H9 (cell line): Measurements from ENCODE around the gene TMPRSS3. TPM values are rescaled to one million over a fixed set of nuclear protein-coding genes. Genes with fewer than 3 reads are reported as not detected.

Source experiments
- DNase-seq: peaks from one replicate; pipeline ENCODE4 v3.0.0-alpha.2; 2017
- H2AFZ ChIP-seq: one replicate; pipeline ENCODE4 v1.6.1; 2013; ENCODE audit warnings: mild to moderate bottlenecking, low read length, control low read depth, moderate library complexity
- H2AK5ac ChIP-seq: 2 replicates; pipeline ENCODE4 v1.6.1; 2013; ENCODE audit warnings: low read length, control low read depth, mixed read lengths; ENCODE audit not compliant: insufficient read length
- H2BK120ac ChIP-seq: one replicate; pipeline ENCODE4 v1.6.1; 2013; ENCODE audit warnings: low read depth, mild to moderate bottlenecking, low read length, control low read depth, inconsistent platforms; ENCODE audit not compliant: poor library complexity, severe bottlenecking
- H2BK12ac ChIP-seq: 2 replicates; pipeline ENCODE4 v1.6.1; 2013; ENCODE audit warnings: low read length, control low read depth, mixed read lengths, low read depth; ENCODE audit not compliant: insufficient read length
- H2BK15ac ChIP-seq: 2 replicates; pipeline ENCODE4 v1.6.1; 2013; ENCODE audit warnings: low read depth, low read length, control low read depth
- H2BK20ac ChIP-seq: one replicate; pipeline ENCODE4 v1.6.1; 2013; ENCODE audit warnings: low read depth, mild to moderate bottlenecking, low read length, control low read depth, inconsistent platforms; ENCODE audit not compliant: poor library complexity, severe bottlenecking
- H2BK5ac ChIP-seq: 2 replicates; pipeline ENCODE4 v1.6.1; 2013; ENCODE audit warnings: low read length, control low read depth, mixed read lengths; ENCODE audit not compliant: insufficient read length
- H3K14ac ChIP-seq: 2 replicates; pipeline ENCODE4 v1.6.1; 2013; ENCODE audit warnings: low read length, control low read depth; ENCODE audit not compliant: insufficient read depth
- H3K18ac ChIP-seq: 2 replicates; pipeline ENCODE4 v1.6.1; 2013; ENCODE audit warnings: low read depth, mild to moderate bottlenecking, mixed read lengths, low read length, control low read depth; ENCODE audit not compliant: insufficient read length
- H3K23ac ChIP-seq: 2 replicates; pipeline ENCODE4 v1.6.1; 2013; ENCODE audit warnings: low read length, control low read depth, mixed read lengths, low read depth; ENCODE audit not compliant: insufficient read length
- H3K23me2 ChIP-seq: 2 replicates; pipeline ENCODE4 v1.6.1; 2013; ENCODE audit warnings: low read depth, mild to moderate bottlenecking, mixed read lengths, low read length, control low read depth; ENCODE audit not compliant: insufficient read length, poor library complexity, severe bottlenecking
- H3K27ac ChIP-seq: 2 replicates; pipeline ENCODE4 v1.5.1; 2013; ENCODE audit warnings: low read length, control low read depth, mixed read lengths, low read depth; ENCODE audit not compliant: insufficient read length
- H3K27me3 ChIP-seq: 2 replicates; pipeline ENCODE4 v1.6.1; 2013; ENCODE audit warnings: low read length, control low read depth, inconsistent platforms; ENCODE audit not compliant: insufficient read depth
- H3K4ac ChIP-seq: 2 replicates; pipeline ENCODE4 v1.6.1; 2013; ENCODE audit warnings: low read depth, mild to moderate bottlenecking, control low read depth, inconsistent platforms, low read length, moderate library complexity
- H3K4me1 ChIP-seq: 2 replicates; pipeline ENCODE4 v1.6.1; 2013; ENCODE audit warnings: low read length, control low read depth, inconsistent platforms; ENCODE audit not compliant: insufficient read depth
- H3K4me2 ChIP-seq: 2 replicates; pipeline ENCODE4 v1.6.1; 2013; ENCODE audit warnings: low read length, control low read depth, mixed read lengths; ENCODE audit not compliant: insufficient read length, insufficient read depth
- H3K56ac ChIP-seq: 2 replicates; pipeline ENCODE4 v1.6.1; 2013; ENCODE audit warnings: low read depth, mild to moderate bottlenecking, mixed read lengths, low read length, control low read depth; ENCODE audit not compliant: insufficient read length
- H3K79me1 ChIP-seq: 2 replicates; pipeline ENCODE4 v1.6.1; 2013; ENCODE audit warnings: low read depth, mild to moderate bottlenecking, moderate library complexity, low read length, control low read depth, inconsistent platforms; ENCODE audit not compliant: insufficient read depth, poor library complexity, severe bottlenecking
- H3K79me2 ChIP-seq: 2 replicates; pipeline ENCODE4 v1.6.1; 2013; ENCODE audit warnings: low read length, control low read depth, inconsistent platforms; ENCODE audit not compliant: insufficient read depth
- H3K9ac ChIP-seq: 2 replicates; pipeline ENCODE4 v1.6.1; 2013; ENCODE audit warnings: low read length, control low read depth, mixed read lengths; ENCODE audit not compliant: insufficient read length; ENCODE audit errors: extremely low read depth
- H3K9me3 ChIP-seq: one replicate; pipeline ENCODE4 v1.6.1; 2013; ENCODE audit warnings: low read depth, low read length, inconsistent platforms; ENCODE audit not compliant: control insufficient read depth
- H3T11ph ChIP-seq: one replicate; pipeline ENCODE4 v1.6.1; 2013; ENCODE audit warnings: mild to moderate bottlenecking, low read length, control low read depth, inconsistent platforms
- H4K20me1 ChIP-seq: one replicate; pipeline ENCODE4 v1.6.1; 2013; ENCODE audit not compliant: control insufficient read depth, insufficient read length, insufficient read depth
- H4K5ac ChIP-seq: 2 replicates; pipeline ENCODE4 v1.6.1; 2013; ENCODE audit warnings: low read depth, mild to moderate bottlenecking, mixed read lengths, low read length, control low read depth; ENCODE audit not compliant: insufficient read length
- H4K8ac ChIP-seq: replicated peaks from 2 replicates; pipeline ENCODE4 v1.6.1; 2013; ENCODE audit warnings: low read length, control low read depth, mixed read lengths, low read depth; ENCODE audit not compliant: insufficient read length
- H4K91ac ChIP-seq: 2 replicates; pipeline ENCODE4 v1.6.1; 2013; ENCODE audit warnings: low read depth, mild to moderate bottlenecking, moderate library complexity, mixed read lengths, low read length, control low read depth; ENCODE audit not compliant: insufficient read length
- H3K27ac Mint-ChIP-seq, 3 experiments: 2 replicates in 2 of 3; 3 replicates in 1 of 3; pipeline ENCODE4 v1.8.0; 2020 to 2021; ENCODE audit warnings: mixed read lengths in 3 of 3, mild to moderate bottlenecking in 1 of 3, moderate library complexity in 1 of 3
- H3K27me3 Mint-ChIP-seq: 2 replicates; pipeline ENCODE4 v1.8.0; 2021; ENCODE audit warnings: low read depth, mild to moderate bottlenecking, moderate library complexity, mixed read lengths
- H3K36me3 Mint-ChIP-seq, 3 experiments: 2 replicates in 2 of 3; 3 replicates in 1 of 3; pipeline ENCODE4 v1.8.0; 2020 to 2021; ENCODE audit warnings: low read depth in 3 of 3, mixed read lengths in 3 of 3; ENCODE audit not compliant: insufficient read depth in 1 of 3
- H3K4me1 Mint-ChIP-seq, 2 experiments: 2 replicates each; pipeline ENCODE4 v1.8.0; 2020; ENCODE audit warnings: mixed read lengths in 2 of 2
- H3K4me3 Mint-ChIP-seq, 2 experiments: 2 replicates in 1 of 2; 3 replicates in 1 of 2; pipeline ENCODE4 v1.8.0; 2020 to 2021; ENCODE audit warnings: mild to moderate bottlenecking in 2 of 2, mixed read lengths in 2 of 2, moderate library complexity in 1 of 2
- H3K9me3 Mint-ChIP-seq, 2 experiments: 2 replicates in 1 of 2; 3 replicates in 1 of 2; pipeline ENCODE4 v1.8.0; 2020; ENCODE audit warnings: mild to moderate bottlenecking in 2 of 2, mixed read lengths in 2 of 2, moderate library complexity in 1 of 2
- WGBS: extraction: QIAGEN DNeasy Blood & Tissue Kit; methylation state at CpG from one replicate; pipeline ENCODE4 v1.1.7; 2013; ENCODE audit warnings: missing lambda C conversion rate, low lambda C conversion rate, mixed read lengths; ENCODE audit not compliant: insufficient read length; ENCODE audit errors: extremely low coverage; 5-methylcytosine and 5-hydroxymethylcytosine counted together
- total RNA-seq: library from RNA; stranded (reverse); gene quantifications from 2 replicates; pipeline ENCODE4 v1.2.1, GENCODE V29; 2021
- TF ChIP-seq, protein P1 (sequence below): fragments of 200-600 bp; sonication (generic); conservative IDR thresholded peaks from 3 replicates; pipeline ENCODE4 v1.8.0; 2021; ENCODE audit warnings: antibody characterized with exemption, mild to moderate bottlenecking

TMPRSS3 gene
- total RNA-seq, 1 experiment from 2014 or later: 0.31 TPM

DNA sequence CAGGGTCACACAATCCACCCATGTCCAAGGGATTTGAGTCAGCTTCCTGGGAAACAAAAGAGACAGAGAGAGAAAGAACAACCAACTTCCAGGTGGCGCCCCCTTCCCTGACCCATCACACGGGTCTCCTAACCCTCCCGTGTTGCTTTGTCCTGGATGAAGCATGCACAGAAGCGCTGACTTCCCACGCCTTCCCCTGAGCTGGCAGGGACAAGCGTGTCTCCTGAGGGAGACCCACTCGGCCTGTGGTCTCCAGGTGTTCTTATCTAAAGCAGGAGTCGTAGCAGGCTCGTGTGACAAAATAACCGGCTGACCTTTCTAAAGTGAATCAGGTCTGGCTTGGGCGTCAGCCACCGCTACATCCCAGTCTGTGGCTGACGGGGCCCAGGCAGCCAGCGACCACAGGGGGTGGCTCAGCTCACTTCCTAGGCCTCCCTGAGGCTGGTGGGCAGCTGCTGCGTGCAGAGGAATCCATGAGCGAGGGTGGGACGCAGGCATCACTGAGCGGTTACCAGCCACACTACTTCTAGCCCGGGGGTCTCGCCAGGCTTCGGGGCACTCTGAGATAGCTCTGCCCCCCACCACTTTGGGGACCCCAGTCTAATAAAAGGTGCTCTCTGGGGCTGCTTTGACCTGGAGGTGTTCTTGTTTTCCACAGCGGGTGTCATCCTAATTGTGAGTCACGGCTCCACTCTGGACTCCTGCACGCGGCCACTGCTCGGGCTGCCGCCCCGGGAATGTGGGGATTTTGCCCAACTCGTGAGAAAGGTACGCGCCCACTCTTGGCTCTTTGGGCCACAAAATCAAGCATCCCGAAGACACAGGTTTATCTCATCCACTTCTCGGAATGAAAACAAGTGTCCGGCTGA lies 48.3 kb upstream of the TMPRSS3 start:
- Histone ChIP-seq H3K9me3 (no peaks in the 10 kb centered on the region), H3K56ac (no peak overlapping the region), H2BK120ac (no peak overlapping the region), H3K79me1 (no peaks in the 10 kb centered on the region), H3T11ph (no peak overlapping the region), H2BK15ac (no peak overlapping the region), H3K4me1 (no peaks in the 10 kb centered on the region), H4K91ac (no peak overlapping the region), H3K27me3 (no peaks in the 10 kb centered on the region), H3K79me2 (no peaks in the 10 kb centered on the region), H2BK12ac (no peak overlapping the region), H3K18ac (no peak overlapping the region), H2AFZ (no peak overlapping the region), H3K4ac (no peak overlapping the region), H2AK5ac (no peak overlapping the region), H3K23ac (no peak overlapping the region), H2BK5ac (no peak overlapping the region), H4K20me1 (peaks cover 3% of the 10 kb centered on the region), H3K4me2 (no peak overlapping the region), H2BK20ac (no peak overlapping the region), H4K5ac (no peak overlapping the region), H3K14ac (no peak overlapping the region; the same call in 1 of the 2 replicates), H3K27ac (no peak overlapping the region), H3K23me2 (no peaks in the 10 kb centered on the region), H4K8ac (no peak overlapping the region), H3K9ac (no peak overlapping the region)
- DNase-seq: no peak
- Mint-ChIP-seq H3K9me3 (peaks cover 0 to 5% of the 10 kb centered on the region in 2 experiments; a peak in 3 of 5 replicates), H3K36me3 (no peaks in the 10 kb centered on the region), H3K27me3 (peaks cover 23% of the 10 kb centered on the region), H3K4me3 (no peak overlapping the region), H3K4me1 (peaks cover 0 to 6% of the 10 kb centered on the region in 2 experiments; a peak in 1 of 4 replicates), H3K27ac (no peak overlapping the region; a peak in 2 of 7 replicates)
- no CpG with 5 or more reads among the region's 34 CpGs for WGBS
- TF ChIP-seq, protein P1, sequence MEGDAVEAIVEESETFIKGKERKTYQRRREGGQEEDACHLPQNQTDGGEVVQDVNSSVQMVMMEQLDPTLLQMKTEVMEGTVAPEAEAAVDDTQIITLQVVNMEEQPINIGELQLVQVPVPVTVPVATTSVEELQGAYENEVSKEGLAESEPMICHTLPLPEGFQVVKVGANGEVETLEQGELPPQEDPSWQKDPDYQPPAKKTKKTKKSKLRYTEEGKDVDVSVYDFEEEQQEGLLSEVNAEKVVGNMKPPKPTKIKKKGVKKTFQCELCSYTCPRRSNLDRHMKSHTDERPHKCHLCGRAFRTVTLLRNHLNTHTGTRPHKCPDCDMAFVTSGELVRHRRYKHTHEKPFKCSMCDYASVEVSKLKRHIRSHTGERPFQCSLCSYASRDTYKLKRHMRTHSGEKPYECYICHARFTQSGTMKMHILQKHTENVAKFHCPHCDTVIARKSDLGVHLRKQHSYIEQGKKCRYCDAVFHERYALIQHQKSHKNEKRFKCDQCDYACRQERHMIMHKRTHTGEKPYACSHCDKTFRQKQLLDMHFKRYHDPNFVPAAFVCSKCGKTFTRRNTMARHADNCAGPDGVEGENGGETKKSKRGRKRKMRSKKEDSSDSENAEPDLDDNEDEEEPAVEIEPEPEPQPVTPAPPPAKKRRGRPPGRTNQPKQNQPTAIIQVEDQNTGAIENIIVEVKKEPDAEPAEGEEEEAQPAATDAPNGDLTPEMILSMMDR: no peak; the same call in 2 of the 3 replicates
